SH-SY5Y (cell line): Measurements from ENCODE around the gene ZNF280D.

Experiments
- GATA2 ChIP-seq: IDR thresholded peaks from 2 replicates; pipeline ENCODE4 v1.6.1; 2011; ENCODE audit warnings: mild to moderate bottlenecking, low read depth, low read length
- GATA3 ChIP-seq: IDR thresholded peaks from 2 replicates; pipeline ENCODE4 v1.6.1; 2011; ENCODE audit warnings: low read depth, mild to moderate bottlenecking, low read length, moderate library complexity

DNA sequence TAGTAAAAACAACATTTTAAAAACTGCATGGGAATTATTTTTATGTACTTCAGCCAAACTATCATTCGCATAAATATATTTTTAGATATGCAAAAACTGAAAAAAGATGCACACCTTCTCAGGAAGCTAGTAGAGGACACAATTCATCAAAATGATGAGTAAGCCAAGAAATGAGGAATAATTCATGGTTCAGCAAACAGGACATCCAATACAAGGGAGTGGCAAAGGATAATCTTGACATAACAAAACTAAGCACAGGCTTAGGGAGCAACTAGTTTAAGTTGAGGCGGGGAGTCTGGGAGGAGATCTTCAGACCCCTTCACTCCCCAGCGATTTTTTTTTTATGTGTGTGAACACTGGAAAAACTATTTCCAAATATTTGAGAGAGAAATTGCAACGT lies 93.7 kb downstream of the ZNF280D start:
- TF ChIP-seq GATA2 (no peak), GATA3 (no peak)
